Measurements from ENCODE around the gene TAS1R2.

DNA sequence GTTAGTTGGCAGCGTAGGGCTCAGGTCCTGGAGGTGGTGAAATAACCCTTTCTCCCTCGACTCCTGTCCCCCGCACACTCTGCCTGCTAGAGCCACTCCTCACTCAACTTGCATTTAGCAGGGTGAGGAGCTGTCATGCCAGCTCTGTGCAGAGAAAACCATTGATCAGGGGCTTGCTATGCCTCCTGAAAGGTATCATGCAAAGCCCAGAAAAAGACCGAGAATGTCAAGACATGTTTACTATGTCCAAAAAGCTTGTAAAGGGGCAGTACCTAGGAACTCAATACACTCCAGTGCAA is 24.9 kb upstream of the TAS1R2 start:
- TF ChIP-seq, protein P1, sequence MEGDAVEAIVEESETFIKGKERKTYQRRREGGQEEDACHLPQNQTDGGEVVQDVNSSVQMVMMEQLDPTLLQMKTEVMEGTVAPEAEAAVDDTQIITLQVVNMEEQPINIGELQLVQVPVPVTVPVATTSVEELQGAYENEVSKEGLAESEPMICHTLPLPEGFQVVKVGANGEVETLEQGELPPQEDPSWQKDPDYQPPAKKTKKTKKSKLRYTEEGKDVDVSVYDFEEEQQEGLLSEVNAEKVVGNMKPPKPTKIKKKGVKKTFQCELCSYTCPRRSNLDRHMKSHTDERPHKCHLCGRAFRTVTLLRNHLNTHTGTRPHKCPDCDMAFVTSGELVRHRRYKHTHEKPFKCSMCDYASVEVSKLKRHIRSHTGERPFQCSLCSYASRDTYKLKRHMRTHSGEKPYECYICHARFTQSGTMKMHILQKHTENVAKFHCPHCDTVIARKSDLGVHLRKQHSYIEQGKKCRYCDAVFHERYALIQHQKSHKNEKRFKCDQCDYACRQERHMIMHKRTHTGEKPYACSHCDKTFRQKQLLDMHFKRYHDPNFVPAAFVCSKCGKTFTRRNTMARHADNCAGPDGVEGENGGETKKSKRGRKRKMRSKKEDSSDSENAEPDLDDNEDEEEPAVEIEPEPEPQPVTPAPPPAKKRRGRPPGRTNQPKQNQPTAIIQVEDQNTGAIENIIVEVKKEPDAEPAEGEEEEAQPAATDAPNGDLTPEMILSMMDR (IDR thresholded peaks at IDR 0.05) = no peak
- no peak for TF ChIP-seq POLR2A (IDR thresholded peaks at IDR 0.05)
